ENCODE data around the gene NELFA. TPM values are rescaled to one million over a fixed set of nuclear protein-coding genes. Genes with fewer than 3 reads are reported as not detected.

Gene NELFA
- total and polyA plus RNA-seq, 7 experiments from 2014 or later: 29.2 to 50.1 (median 42.8) TPM

DNA sequence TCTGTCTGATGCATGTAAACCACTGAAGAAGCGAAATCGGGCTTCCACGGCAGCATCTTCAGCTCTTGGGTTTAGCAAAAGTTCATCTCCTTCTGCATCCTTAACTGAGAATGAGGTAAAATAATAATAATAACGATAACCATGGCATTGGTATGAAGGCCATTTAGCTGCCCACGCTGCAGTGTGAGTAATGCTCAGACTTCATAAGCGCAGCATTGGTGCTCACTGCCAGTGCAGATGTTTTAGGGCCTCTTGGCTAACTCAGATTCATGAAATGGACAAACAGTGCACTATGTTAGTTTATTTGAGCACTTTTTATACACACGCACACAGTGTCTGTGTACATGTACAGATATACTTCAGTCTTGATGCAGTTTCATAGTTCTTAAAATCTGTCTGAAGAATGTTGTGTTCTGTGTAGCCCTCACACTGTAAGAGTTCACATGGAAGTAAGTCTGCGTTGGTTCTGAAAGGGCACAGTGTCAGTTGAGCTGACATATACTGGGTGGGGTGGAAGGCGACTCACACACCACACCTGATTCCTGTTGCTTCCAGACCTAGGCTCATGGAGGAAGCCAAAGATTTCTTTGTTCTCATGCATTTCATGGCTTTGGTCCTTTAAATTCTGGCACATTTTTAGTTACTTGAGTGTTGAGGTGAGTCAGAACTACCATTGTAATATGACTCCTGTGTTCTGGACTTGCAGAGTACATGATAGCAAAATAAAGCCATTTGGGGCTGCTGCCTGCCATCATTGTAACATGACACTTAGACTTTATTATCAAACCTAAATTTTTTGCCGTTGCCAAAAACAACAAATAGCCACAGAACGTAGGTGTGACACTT is 68.9 kb downstream of the NELFA start:
- Mint-ChIP-seq H3K36me3 (peaks cover 8 to 26% (median 11%) of the 10 kb centered on the region in 5 donors), H3K4me3 (no peak overlapping the region), H3K27ac (no peak overlapping the region), H3K4me1 (peaks cover 0 to 6% (median 0%) of the 10 kb centered on the region in 7 donors), H3K9me3 (no peaks in the 10 kb centered on the region), H3K27me3 (no peaks in the 10 kb centered on the region)
- peaks cover 0 to 49% (median 5%) of the 10 kb centered on the region in 3 experiments for H3K36me3 ChIP-seq (ENCODE audit: control insufficient read depth in 2 of 3, insufficient read depth in 3 of 3, low read length in 3 of 3)
- ATAC-seq (no peak), DNase-seq (no peak)
- CTCF ChIA-PET: interaction anchor here (0.9 to 1.1 kb wide), 2 partner anchors 41 kb away, joined by 3 to 4 read pairs; no protein-coding TSS in a partner anchor
- POLR2A ChIA-PET: no interaction called here
- H3K4me1 ChIP-seq (ENCODE audit: control insufficient read depth in 2 of 2, insufficient read depth in 2 of 2, low read length in 2 of 2): no peaks in the 10 kb centered on the region
- H3K27ac ChIP-seq (ENCODE audit: low read depth, low read length): no peak overlapping the region
- no peak overlapping the region for H3K4me3 ChIP-seq (ENCODE audit: low read length)
- H3K27me3 ChIP-seq (ENCODE audit: control insufficient read depth in 2 of 2, insufficient read depth in 2 of 2, low read length in 2 of 2): no peaks in the 10 kb centered on the region
- intact Hi-C loops (cut with micrococcal nuclease): no loop called here
- H3K9me3 ChIP-seq (ENCODE audit: control insufficient read depth in 2 of 3, low read length in 3 of 3): no peaks in the 10 kb centered on the region

DNA sequence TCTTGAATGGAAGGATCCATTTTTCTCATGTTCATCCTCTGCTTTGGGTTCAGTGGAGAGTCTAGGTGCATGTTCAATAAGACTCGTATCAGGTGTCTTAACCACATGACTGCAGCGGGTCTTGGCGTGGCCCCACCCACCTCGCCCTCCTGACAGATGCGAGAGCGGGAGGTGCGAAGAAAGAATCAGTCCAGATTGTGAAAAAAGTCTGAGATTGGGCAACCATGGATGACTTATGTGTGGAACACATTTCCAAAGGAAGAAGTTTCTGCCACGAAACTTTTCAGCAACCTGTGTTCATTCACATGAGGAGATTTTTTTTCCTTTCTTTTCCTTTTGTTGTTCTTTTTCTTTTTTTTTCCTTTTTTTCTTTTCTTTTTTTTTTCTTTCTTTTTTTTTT is 70.7 kb downstream of the NELFA start:
- Mint-ChIP-seq H3K4me3 (no peak overlapping the region), H3K9me3 (no peaks in the 10 kb centered on the region), H3K4me1 (peaks cover 0 to 6% (median 0%) of the 10 kb centered on the region in 7 donors), H3K27me3 (no peaks in the 10 kb centered on the region), H3K36me3 (peaks cover 8 to 26% (median 11%) of the 10 kb centered on the region in 5 donors), H3K27ac (peak overlapping the region in 2 of 9 donors; percentile 6 to 18)
- ATAC-seq: no peak
- ChIA-PET POLR2A (no interaction called here), CTCF (no interaction called here)
- Histone ChIP-seq H3K27me3 (ENCODE audit: control insufficient read depth in 2 of 2, insufficient read depth in 2 of 2, low read length in 2 of 2) (no peaks in the 10 kb centered on the region), H3K4me3 (ENCODE audit: low read length) (no peak overlapping the region), H3K9me3 (ENCODE audit: control insufficient read depth in 2 of 3, low read length in 3 of 3) (no peaks in the 10 kb centered on the region), H3K27ac (ENCODE audit: low read depth, low read length) (no peak overlapping the region), H3K36me3 (ENCODE audit: control insufficient read depth in 2 of 3, insufficient read depth in 3 of 3, low read length in 3 of 3) (peaks cover 0 to 38% (median 5%) of the 10 kb centered on the region in 3 experiments), H3K4me1 (ENCODE audit: control insufficient read depth in 2 of 2, insufficient read depth in 2 of 2, low read length in 2 of 2) (no peaks in the 10 kb centered on the region)
- no peak for DNase-seq
- intact Hi-C loops (cut with micrococcal nuclease): no loop called here

DNA sequence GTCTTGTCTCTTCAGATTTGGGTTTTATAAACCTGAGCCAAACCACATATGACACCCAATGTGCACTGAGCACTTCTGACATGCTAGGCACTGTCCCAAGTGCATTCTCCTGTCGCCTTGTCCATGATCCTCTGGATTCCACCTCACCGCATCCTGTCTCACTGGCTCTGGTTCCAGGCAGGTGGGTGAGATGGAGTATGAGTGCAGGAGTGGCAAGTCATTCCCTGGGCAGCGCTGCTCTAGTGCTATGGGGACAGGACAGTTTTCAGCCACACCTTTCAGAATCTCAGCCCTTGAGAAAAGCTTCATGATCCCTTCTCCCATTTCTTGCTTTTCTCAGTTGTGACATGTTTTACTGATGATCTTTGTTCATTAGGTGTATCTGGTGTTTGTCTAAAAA is 71.2 kb downstream of the NELFA start:
- no peaks in the 10 kb centered on the region for H3K9me3 Mint-ChIP-seq
- DNase-seq (no peak), ATAC-seq (no peak)
- H3K4me3 Mint-ChIP-seq: no peak overlapping the region
- Histone ChIP-seq H3K36me3 (ENCODE audit: control insufficient read depth in 2 of 3, insufficient read depth in 3 of 3, low read length in 3 of 3) (peaks cover 0 to 37% (median 5%) of the 10 kb centered on the region in 3 experiments), H3K27me3 (ENCODE audit: control insufficient read depth in 2 of 2, insufficient read depth in 2 of 2, low read length in 2 of 2) (no peaks in the 10 kb centered on the region), H3K27ac (ENCODE audit: low read depth, low read length) (no peak overlapping the region), H3K9me3 (ENCODE audit: control insufficient read depth in 2 of 3, low read length in 3 of 3) (no peaks in the 10 kb centered on the region), H3K4me3 (ENCODE audit: low read length) (no peak overlapping the region), H3K4me1 (ENCODE audit: control insufficient read depth in 2 of 2, insufficient read depth in 2 of 2, low read length in 2 of 2) (no peaks in the 10 kb centered on the region)
- H3K4me1 Mint-ChIP-seq: peaks cover 0 to 6% (median 0%) of the 10 kb centered on the region in 7 donors
- POLR2A ChIA-PET: no interaction called here
- H3K36me3 Mint-ChIP-seq: peaks cover 6 to 24% (median 11%) of the 10 kb centered on the region in 5 donors
- peak overlapping the region in 2 of 9 donors; percentile 6 to 18 for H3K27ac Mint-ChIP-seq
- intact Hi-C loops (cut with micrococcal nuclease): no loop called here
- CTCF ChIA-PET: no interaction called here
- no peaks in the 10 kb centered on the region for H3K27me3 Mint-ChIP-seq

DNA sequence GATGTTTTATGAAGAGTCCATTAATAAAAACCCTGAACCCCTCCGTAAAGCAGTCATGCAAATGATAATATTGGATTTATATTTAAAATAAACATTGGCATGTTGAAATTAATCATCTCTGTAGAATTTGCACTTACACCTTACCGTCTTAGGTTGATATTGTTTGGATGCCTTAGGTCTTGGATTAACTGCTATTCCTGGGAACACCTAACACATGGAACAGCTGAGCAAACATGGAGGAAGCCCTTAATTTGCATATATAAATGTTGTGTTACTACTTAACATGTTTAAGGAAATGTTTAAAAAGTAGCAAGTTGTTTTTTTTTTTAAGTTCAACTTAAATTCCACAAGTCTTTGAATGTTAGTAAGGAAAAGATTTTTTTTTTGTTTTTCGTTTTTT is 75.1 kb downstream of the NELFA start:
- Mint-ChIP-seq H3K36me3 (peaks cover 5 to 22% (median 8%) of the 10 kb centered on the region in 5 donors), H3K4me1 (peaks cover 0 to 6% (median 0%) of the 10 kb centered on the region in 7 donors), H3K27me3 (no peaks in the 10 kb centered on the region), H3K27ac (peak overlapping the region in 1 of 9 donors; percentile 21), H3K4me3 (no peak overlapping the region), H3K9me3 (no peaks in the 10 kb centered on the region)
- peaks cover 5 to 25% (median 5%) of the 10 kb centered on the region in 3 experiments for H3K36me3 ChIP-seq (ENCODE audit: control insufficient read depth in 2 of 3, insufficient read depth in 3 of 3, low read length in 3 of 3)
- H3K27ac ChIP-seq (ENCODE audit: low read depth, low read length): no peak overlapping the region
- H3K9me3 ChIP-seq (ENCODE audit: control insufficient read depth in 2 of 3, low read length in 3 of 3): no peaks in the 10 kb centered on the region
- no peaks in the 10 kb centered on the region for H3K4me1 ChIP-seq (ENCODE audit: control insufficient read depth in 2 of 2, insufficient read depth in 2 of 2, low read length in 2 of 2)
- no peaks in the 10 kb centered on the region for H3K27me3 ChIP-seq (ENCODE audit: control insufficient read depth in 2 of 2, insufficient read depth in 2 of 2, low read length in 2 of 2)
- ChIA-PET POLR2A (interaction anchor here (0.7 kb wide), 1 partner anchor 666 kb away, joined by 8 read pairs; no protein-coding TSS in a partner anchor), CTCF (no interaction called here)
- DNase-seq (no peak), ATAC-seq (no peak)
- H3K4me3 ChIP-seq (ENCODE audit: low read length): no peak overlapping the region
- intact Hi-C loops (cut with micrococcal nuclease): no loop called here

DNA sequence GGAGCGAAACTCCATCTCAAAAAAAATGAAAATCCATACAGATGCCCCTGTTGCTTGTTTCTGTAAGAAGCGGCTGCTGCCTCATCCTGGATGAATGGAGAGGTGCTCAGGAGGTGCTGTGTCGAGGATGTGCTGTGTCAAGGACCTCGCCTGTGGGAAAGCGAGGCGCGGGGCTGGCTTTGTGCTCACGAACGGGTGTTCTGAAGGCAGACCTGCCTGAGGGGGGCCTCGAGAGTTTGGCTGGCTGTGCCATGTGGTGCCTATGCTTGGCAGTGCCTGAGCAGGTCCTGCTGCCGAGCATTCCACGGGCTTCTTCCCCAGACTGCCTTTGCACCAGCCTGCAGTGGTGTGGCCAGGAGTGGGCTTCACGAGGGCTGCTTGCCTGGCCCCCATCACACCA is 76.0 kb downstream of the NELFA start:
- CTCF ChIA-PET: no interaction called here
- H3K4me3 Mint-ChIP-seq: no peak overlapping the region
- Histone ChIP-seq H3K27ac (ENCODE audit: low read depth, low read length) (no peak overlapping the region), H3K4me3 (ENCODE audit: low read length) (no peak overlapping the region), H3K36me3 (ENCODE audit: control insufficient read depth in 2 of 3, insufficient read depth in 3 of 3, low read length in 3 of 3) (peaks cover 5 to 25% (median 5%) of the 10 kb centered on the region in 3 experiments), H3K4me1 (ENCODE audit: control insufficient read depth in 2 of 2, insufficient read depth in 2 of 2, low read length in 2 of 2) (no peaks in the 10 kb centered on the region), H3K27me3 (ENCODE audit: control insufficient read depth in 2 of 2, insufficient read depth in 2 of 2, low read length in 2 of 2) (no peaks in the 10 kb centered on the region), H3K9me3 (ENCODE audit: control insufficient read depth in 2 of 3, low read length in 3 of 3) (no peaks in the 10 kb centered on the region)
- intact Hi-C loops (cut with micrococcal nuclease): no loop called here
- H3K27ac Mint-ChIP-seq: no peak overlapping the region
- H3K4me1 Mint-ChIP-seq: peaks cover 0 to 7% (median 0%) of the 10 kb centered on the region in 7 donors
- peaks cover 5 to 23% (median 8%) of the 10 kb centered on the region in 5 donors for H3K36me3 Mint-ChIP-seq
- DNase-seq (no peak), ATAC-seq (no peak)
- no peaks in the 10 kb centered on the region for H3K27me3 Mint-ChIP-seq
- no peaks in the 10 kb centered on the region for H3K9me3 Mint-ChIP-seq
- POLR2A ChIA-PET: no interaction called here

Small RNAs within 50 kb of the gene (microRNA-seq; reads per million reads assigned to microRNA genes)
- gene MIR943 (ENCODE audit: borderline microRNAs expressed): not detected

Other genes starting within 250 kb of the NELFA start
- 1 to 10 TPM in 1 of 5 experiments, not detected in 4; 1.0 TPM for gene FGFR3, start 215.7 kb downstream of the NELFA start, total RNA-seq
- gene FGFR3, start 215.7 kb downstream of the NELFA start, polyA plus RNA-seq: not detected
- 10 to 100 TPM; 29.5 to 56.4 (median 36.0) TPM for gene LETM1, start 152.8 kb downstream of the NELFA start, total RNA-seq
- gene LETM1, start 152.8 kb downstream of the NELFA start, polyA plus RNA-seq: 10 to 100 TPM in 1 of 2 donors, 1 to 10 TPM in 1; 7.7 to 12.0 TPM
- 100 to 1,000 TPM in 1 of 5 experiments, 10 to 100 TPM in 4; 35.4 to 207 (median 38.5) TPM for gene NSD2, start 137.6 kb downstream of the NELFA start, total RNA-seq
- gene NSD2, start 137.6 kb downstream of the NELFA start, polyA plus RNA-seq: 1 to 10 TPM; 2.7 to 7.9 TPM
- gene NAT8L, start 50.4 kb upstream of the NELFA start, total RNA-seq: 1 to 10 TPM in 1 of 5 experiments, under 1 TPM in 2, not detected in 2; 0.11 to 7.2 (median 0.24) TPM
- not detected for gene NAT8L, start 50.4 kb upstream of the NELFA start, polyA plus RNA-seq
- gene HAUS3, start 233.1 kb upstream of the NELFA start, total RNA-seq: 10 to 100 TPM; 24.4 to 88.2 (median 34.1) TPM
- gene HAUS3, start 233.1 kb upstream of the NELFA start, polyA plus RNA-seq: 10 to 100 TPM; 18.5 to 25.9 TPM
- 1 to 10 TPM; 2.4 to 5.4 (median 3.2) TPM for gene POLN, start 233.1 kb upstream of the NELFA start, total RNA-seq
- gene POLN, start 233.1 kb upstream of the NELFA start, polyA plus RNA-seq: under 1 TPM; 0.17 to 0.95 TPM

Data from naive thymus-derived CD4-positive, alpha-beta T cell (primary cell).